ENCODE measurements around the gene FOSB. TPM values are rescaled to one million over a fixed set of nuclear protein-coding genes. Genes with fewer than 3 reads are reported as not detected.

Gene FOSB
- total RNA-seq, 2 experiments from 2014 or later: 36.0 to 43.9 TPM

GRCh38 chr19:45496349-45496953 lies 28.7 kb downstream of the FOSB start:
- Mint-ChIP-seq H3K9me3 (no peaks in the 10 kb centered on the region), H3K27me3 (peaks cover 35% of the 10 kb centered on the region), H3K36me3 (ENCODE audit: low read depth) (no peaks in the 10 kb centered on the region), H3K27ac (no peak overlapping the region), H3K4me3 (peak overlapping the region; percentile 50), H3K4me1 (peaks cover 43% of the 10 kb centered on the region)
- POLR2A ChIA-PET: no interaction called here
- CTCF ChIA-PET: interaction anchor here (1.4 to 3.2 kb wide), 5 partner anchors 8 to 57 kb away, joined by 3 to 48 read pairs (median 13); no protein-coding TSS in a partner anchor
- DNase-seq: peak; percentile 55

DNA sequence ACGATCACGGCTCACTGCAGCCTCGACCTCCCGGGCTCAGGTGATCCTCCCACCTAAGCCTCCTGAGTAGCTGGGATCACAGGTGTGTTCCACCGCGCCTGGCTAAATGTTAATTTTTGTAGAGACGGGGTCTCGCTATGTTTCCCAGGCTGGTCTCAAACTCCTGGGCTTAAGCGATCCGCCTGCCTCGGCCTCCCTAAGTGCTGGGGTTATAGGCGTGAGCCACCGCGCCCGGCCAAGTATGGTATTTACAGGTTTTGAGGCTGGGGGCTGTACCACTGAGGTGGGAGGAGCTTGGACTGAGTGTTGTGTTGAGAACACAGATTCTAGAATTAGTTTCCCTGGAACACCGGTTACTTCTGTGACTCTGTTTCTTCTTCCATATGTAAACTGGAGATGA lies 30.0 kb downstream of the FOSB start:
- ChIA-PET CTCF (interaction anchor here (0.5 to 4.6 kb wide), 5 partner anchors 12 to 144 kb away, joined by 3 to 34 read pairs (median 5); no protein-coding TSS in a partner anchor), POLR2A (no interaction called here)
- Mint-ChIP-seq H3K4me3 (peak overlapping the region; percentile 45), H3K27me3 (peaks cover 35% of the 10 kb centered on the region), H3K9me3 (no peaks in the 10 kb centered on the region), H3K27ac (no peak overlapping the region), H3K4me1 (peaks cover 43% of the 10 kb centered on the region), H3K36me3 (ENCODE audit: low read depth) (no peaks in the 10 kb centered on the region)
- no peak for DNase-seq

DNA sequence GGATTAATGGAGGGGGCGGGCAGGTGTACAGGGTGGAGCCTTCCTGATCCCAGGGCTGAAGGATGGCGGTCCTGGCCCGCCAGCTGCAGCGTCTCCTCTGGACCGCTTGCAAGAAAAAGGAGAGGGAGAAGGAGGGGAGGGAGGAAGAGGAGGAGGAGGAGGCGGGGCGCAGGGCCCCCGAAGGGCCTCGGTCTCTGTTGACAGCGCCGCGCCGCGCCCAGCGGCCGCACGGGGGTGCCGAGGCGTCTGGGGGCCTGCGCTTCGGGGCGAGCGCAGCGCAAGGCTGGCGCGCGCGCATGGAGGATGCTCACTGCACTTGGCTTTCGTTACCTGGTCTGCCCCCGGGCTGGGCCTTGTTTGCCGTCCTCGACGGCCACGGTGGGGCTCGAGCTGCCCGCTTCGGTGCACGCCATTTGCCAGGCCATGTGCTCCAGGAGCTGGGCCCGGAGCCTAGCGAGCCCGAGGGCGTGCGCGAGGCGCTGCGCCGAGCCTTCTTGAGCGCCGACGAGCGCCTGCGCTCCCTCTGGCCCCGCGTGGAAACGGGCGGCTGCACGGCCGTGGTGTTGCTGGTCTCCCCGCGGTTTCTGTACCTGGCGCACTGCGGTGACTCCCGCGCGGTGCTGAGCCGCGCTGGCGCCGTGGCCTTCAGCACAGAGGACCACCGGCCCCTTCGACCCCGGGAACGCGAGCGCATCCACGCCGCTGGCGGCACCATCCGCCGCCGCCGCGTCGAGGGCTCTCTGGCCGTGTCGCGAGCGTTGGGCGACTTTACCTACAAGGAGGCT lies 30.8 kb downstream of the FOSB start, which contains the start of gene PPM1N:
Gene PPM1N (plus strand): TSS at position 33 of the 785 bp plus-strand sequence. CDS start 30 bp downstream, at position 63.
- no peaks in the 10 kb centered on the region for H3K36me3 Mint-ChIP-seq (ENCODE audit: low read depth)

GRCh38 chr19:45499196-45500180 lies 31.7 kb downstream of the FOSB start:
- ChIA-PET POLR2A (no interaction called here), CTCF (interaction anchor here (0.6 to 4.6 kb wide), 10 partner anchors 14 to 143 kb away, joined by 3 to 34 read pairs (median 4); no protein-coding TSS in a partner anchor)
- Mint-ChIP-seq H3K9me3 (no peaks in the 10 kb centered on the region), H3K27me3 (peaks cover 32% of the 10 kb centered on the region), H3K4me1 (peaks cover 36% of the 10 kb centered on the region), H3K36me3 (ENCODE audit: low read depth) (no peaks in the 10 kb centered on the region), H3K27ac (peak overlapping the region; percentile 31), H3K4me3 (peak overlapping the region; percentile 30)
- DNase-seq: peak; percentile 63

More for the DNA sequence above, 30.8 kb downstream of the FOSB start, which contains the start of gene PPM1N:
- ChIA-PET CTCF (interaction anchor here (0.5 to 4.6 kb wide), 11 partner anchors 13 to 144 kb away, joined by 3 to 34 read pairs (median 4); no protein-coding TSS in a partner anchor), POLR2A (no interaction called here)
- peak; percentile 53 for DNase-seq
- Mint-ChIP-seq H3K9me3 (no peaks in the 10 kb centered on the region), H3K27me3 (peaks cover 32% of the 10 kb centered on the region), H3K27ac (peak within 1 kb of the TSS; percentile 85), H3K4me1 (peaks cover 37% of the 10 kb centered on the region), H3K4me3 (peak within 1 kb of the TSS; percentile 76)

GRCh38 chr19:45500918-45501729 lies 33.3 kb downstream of the FOSB start:
- no peaks in the 10 kb centered on the region for H3K36me3 Mint-ChIP-seq (ENCODE audit: low read depth)
- ChIA-PET CTCF (interaction anchor here (0.6 to 4.6 kb wide), 3 partner anchors 16 to 607 kb away, joined by 3 to 34 read pairs (median 4); no protein-coding TSS in a partner anchor), POLR2A (interaction anchor here (0.6 kb wide), 1 partner anchor 62 kb away, joined by 4 read pairs; no protein-coding TSS in a partner anchor)
- peaks cover 41% of the 10 kb centered on the region for H3K4me1 Mint-ChIP-seq
- peaks cover 19% of the 10 kb centered on the region for H3K27me3 Mint-ChIP-seq
- no peaks in the 10 kb centered on the region for H3K9me3 Mint-ChIP-seq
- no peak for DNase-seq
- no peak overlapping the region for H3K27ac Mint-ChIP-seq
- H3K4me3 Mint-ChIP-seq: no peak overlapping the region

GRCh38 chr19:45501730-45502014 lies 33.9 kb downstream of the FOSB start:
- H3K27me3 Mint-ChIP-seq: peaks cover 18% of the 10 kb centered on the region
- ChIA-PET CTCF (interaction anchor here (0.6 to 4.6 kb wide), 3 partner anchors 16 to 607 kb away, joined by 3 to 34 read pairs (median 4); no protein-coding TSS in a partner anchor), POLR2A (interaction anchor here (0.6 kb wide), 1 partner anchor 62 kb away, joined by 4 read pairs; no protein-coding TSS in a partner anchor)
- no peak overlapping the region for H3K4me3 Mint-ChIP-seq
- peaks cover 43% of the 10 kb centered on the region for H3K4me1 Mint-ChIP-seq
- H3K9me3 Mint-ChIP-seq: no peaks in the 10 kb centered on the region
- no peak overlapping the region for H3K27ac Mint-ChIP-seq
- DNase-seq: no peak
- no peaks in the 10 kb centered on the region for H3K36me3 Mint-ChIP-seq (ENCODE audit: low read depth)

DNA sequence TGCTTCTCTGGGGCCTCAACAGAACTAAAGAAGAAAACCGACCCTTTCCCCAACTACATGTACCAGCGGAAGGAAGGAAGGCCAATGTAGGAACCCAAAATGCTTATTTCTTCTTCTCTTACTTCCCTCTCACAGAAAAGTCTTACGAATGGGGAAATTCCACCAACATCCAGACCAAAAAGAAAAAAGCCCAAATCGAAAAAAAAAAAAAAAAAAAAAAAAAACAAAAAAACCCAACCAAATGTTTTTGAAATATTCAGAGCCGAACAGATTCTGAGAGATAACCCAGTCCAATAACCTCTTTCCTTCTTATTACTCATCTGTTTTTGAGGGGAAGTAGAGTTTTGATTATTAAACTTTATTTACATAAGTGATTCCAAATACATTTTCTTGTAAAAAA lies 34.3 kb downstream of the FOSB start:
- DNase-seq: no peak
- Mint-ChIP-seq H3K4me3 (no peak overlapping the region), H3K27me3 (peaks cover 16% of the 10 kb centered on the region), H3K27ac (no peak overlapping the region), H3K36me3 (ENCODE audit: low read depth) (no peaks in the 10 kb centered on the region), H3K9me3 (no peaks in the 10 kb centered on the region), H3K4me1 (peaks cover 41% of the 10 kb centered on the region)
- CTCF ChIA-PET: no interaction called here
- POLR2A ChIA-PET: no interaction called here

- no peaks in the 10 kb centered on the region for H3K9me3 Mint-ChIP-seq
- no peak overlapping the region for H3K27ac Mint-ChIP-seq
- H3K27me3 Mint-ChIP-seq: peaks cover 6% of the 10 kb centered on the region
- H3K36me3 Mint-ChIP-seq (ENCODE audit: low read depth): peaks cover 2% of the 10 kb centered on the region
- no peak overlapping the region for H3K4me3 Mint-ChIP-seq
- H3K4me1 Mint-ChIP-seq: peaks cover 29% of the 10 kb centered on the region
- CTCF ChIA-PET: interaction anchor here (0.7 to 2.9 kb wide), 5 partner anchors 18 to 139 kb away, joined by 3 to 9 read pairs (median 4); no protein-coding TSS in a partner anchor
- DNase-seq: no peak
- POLR2A ChIA-PET: no interaction called here
Measured at GRCh38 chr19:45503909-45504308, 36.1 kb downstream of the FOSB start.

DNA sequence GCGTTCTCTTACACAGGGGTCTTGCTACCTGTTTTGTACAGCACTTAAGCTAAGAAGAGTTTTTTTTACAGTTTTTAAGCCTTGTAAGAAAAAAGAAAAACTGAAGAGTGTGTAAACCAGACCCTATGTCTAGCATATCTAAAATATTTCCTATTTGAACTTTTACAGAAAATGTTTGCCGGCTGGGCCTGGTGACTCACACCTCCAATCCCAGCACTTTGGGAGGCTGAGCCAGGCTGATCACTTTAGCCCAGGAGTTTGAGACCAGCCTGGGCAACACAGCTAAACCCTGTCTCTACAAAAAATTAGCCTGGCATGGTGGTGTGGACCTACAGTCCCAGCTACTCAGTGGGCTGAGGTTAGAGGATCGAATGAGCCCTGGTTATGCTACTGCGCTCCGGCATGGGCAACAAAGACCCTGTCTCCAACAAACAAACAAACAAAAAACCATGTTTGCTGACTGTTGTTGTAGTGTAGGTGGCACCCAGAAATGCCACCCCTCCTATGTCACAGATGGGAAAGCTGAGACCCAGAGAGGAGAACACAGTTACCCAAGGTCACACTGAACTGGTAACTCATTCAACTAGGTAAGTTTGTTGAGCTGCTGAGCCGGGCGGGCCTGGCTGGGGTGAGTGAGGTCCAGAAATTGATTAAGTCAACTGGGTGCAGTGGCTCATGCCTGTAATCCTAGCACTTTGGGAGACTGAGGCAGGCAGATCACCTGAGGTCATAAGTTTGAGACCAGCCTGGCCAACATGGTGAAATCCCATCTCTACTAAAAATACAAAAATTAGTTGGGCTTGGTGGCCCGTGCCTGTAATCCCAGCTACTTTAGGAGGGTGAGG lies 37.6 kb downstream of the FOSB start:
- POLR2A ChIA-PET: no interaction called here
- Mint-ChIP-seq H3K9me3 (no peaks in the 10 kb centered on the region), H3K27me3 (no peaks in the 10 kb centered on the region), H3K4me3 (peak overlapping the region; percentile 87), H3K4me1 (peaks cover 34% of the 10 kb centered on the region), H3K27ac (peak overlapping the region; percentile 97), H3K36me3 (ENCODE audit: low read depth) (peaks cover 6% of the 10 kb centered on the region)
- DNase-seq: no peak
- CTCF ChIA-PET: interaction anchor here (0.6 to 2.9 kb wide), 6 partner anchors 9 to 137 kb away, joined by 3 to 9 read pairs (median 6); no protein-coding TSS in a partner anchor

DNA sequence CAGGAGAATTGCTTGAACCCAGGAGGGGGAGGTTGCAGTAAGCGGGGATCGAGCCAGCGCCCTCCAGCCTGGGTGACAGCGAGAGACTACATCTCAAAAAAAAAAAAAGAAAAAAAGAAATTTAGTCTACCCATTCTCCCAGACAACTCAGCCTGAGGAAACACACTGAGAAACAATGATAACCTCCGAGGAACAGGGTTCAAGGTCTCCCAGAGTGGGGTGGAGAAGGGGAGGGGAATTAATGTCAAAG lies 38.1 kb downstream of the FOSB start:
- Mint-ChIP-seq H3K4me1 (peaks cover 39% of the 10 kb centered on the region), H3K9me3 (no peaks in the 10 kb centered on the region), H3K27me3 (no peaks in the 10 kb centered on the region), H3K4me3 (peak overlapping the region; percentile 87), H3K36me3 (ENCODE audit: low read depth) (peaks cover 7% of the 10 kb centered on the region), H3K27ac (peak overlapping the region; percentile 97)
- CTCF ChIA-PET: interaction anchor here (0.6 to 2.9 kb wide), 7 partner anchors 10 to 779 kb away, joined by 3 to 9 read pairs (median 4); no protein-coding TSS in a partner anchor
- DNase-seq: no peak
- POLR2A ChIA-PET: no interaction called here

Measured in activated CD4-positive, alpha-beta T cell treated with anti-CD3 and anti-CD28 coated beads, Interleukin-2, amount 10 ng/mL, durations not matched to agents 7 days and 5 days (primary cell).